Measurements from ENCODE around the gene PGAP2.

Gene PGAP2

GRCh38 chr11:3796002-3796311, 12.4 kb upstream of the PGAP2 start:
- H3K4me1 ChIP-seq (ENCODE audit: insufficient read depth, low read length), result peaks cover 11% of the 10 kb centered on the region
- peak overlapping the region; percentile 97 for H3K4me3 ChIP-seq (ENCODE audit: low read length)
- H3K36me3 ChIP-seq (ENCODE audit: insufficient read depth, low read length), result peaks cover 32% of the 10 kb centered on the region
- peaks cover 2% of the 10 kb centered on the region for H3K9me3 ChIP-seq (ENCODE audit: low read length)
- no peak overlapping the region for H2AFZ ChIP-seq (ENCODE audit: low read depth, low read length)
- no peaks in the 10 kb centered on the region for H3K27me3 ChIP-seq (ENCODE audit: insufficient read depth, low read length)

GRCh38 chr11:3796346-3796745, 12.0 kb upstream of the PGAP2 start:
- Histone ChIP-seq H3K4me1 (ENCODE audit: insufficient read depth, low read length) (peaks cover 11% of the 10 kb centered on the region), H3K36me3 (ENCODE audit: insufficient read depth, low read length) (peaks cover 29% of the 10 kb centered on the region), H3K9me3 (ENCODE audit: low read length) (peaks cover 2% of the 10 kb centered on the region), H3K4me3 (ENCODE audit: low read length) (peak overlapping the region; percentile 97), H3K27me3 (ENCODE audit: insufficient read depth, low read length) (no peaks in the 10 kb centered on the region), H2AFZ (ENCODE audit: low read depth, low read length) (no peak overlapping the region)

DNA sequence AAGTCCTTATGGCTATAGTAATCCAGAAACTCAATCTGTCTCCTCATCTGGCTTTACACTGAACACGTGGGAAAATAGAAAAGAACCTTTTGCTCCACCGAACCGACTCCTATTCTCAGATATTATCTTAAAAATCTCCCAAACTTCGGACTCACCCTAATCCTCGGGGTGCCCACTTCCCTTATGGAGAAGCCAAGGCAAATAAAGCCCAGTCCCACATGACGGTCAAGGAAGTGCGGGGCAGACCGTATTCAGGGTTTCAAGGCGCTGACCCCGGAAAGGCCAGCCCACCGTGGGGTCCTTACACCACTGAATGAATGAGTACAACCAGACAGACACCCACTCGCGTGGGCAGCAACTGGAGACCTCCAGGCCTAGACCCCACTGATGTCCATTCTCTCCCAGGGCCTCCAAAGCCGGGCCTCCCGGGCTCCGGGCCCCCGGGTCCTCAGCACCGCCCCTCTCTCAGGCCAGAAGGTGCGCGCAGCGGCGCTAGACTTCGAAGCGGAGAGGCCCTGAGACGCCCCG, 11.5 kb upstream of the PGAP2 start:
- Histone ChIP-seq H3K9me3 (ENCODE audit: low read length) (peaks cover 2% of the 10 kb centered on the region), H3K4me3 (ENCODE audit: low read length) (peak overlapping the region; percentile 97), H2AFZ (ENCODE audit: low read depth, low read length) (peak overlapping the region; percentile 13), H3K27me3 (ENCODE audit: insufficient read depth, low read length) (no peaks in the 10 kb centered on the region), H3K36me3 (ENCODE audit: insufficient read depth, low read length) (peaks cover 24% of the 10 kb centered on the region), H3K4me1 (ENCODE audit: insufficient read depth, low read length) (peaks cover 11% of the 10 kb centered on the region)

DNA sequence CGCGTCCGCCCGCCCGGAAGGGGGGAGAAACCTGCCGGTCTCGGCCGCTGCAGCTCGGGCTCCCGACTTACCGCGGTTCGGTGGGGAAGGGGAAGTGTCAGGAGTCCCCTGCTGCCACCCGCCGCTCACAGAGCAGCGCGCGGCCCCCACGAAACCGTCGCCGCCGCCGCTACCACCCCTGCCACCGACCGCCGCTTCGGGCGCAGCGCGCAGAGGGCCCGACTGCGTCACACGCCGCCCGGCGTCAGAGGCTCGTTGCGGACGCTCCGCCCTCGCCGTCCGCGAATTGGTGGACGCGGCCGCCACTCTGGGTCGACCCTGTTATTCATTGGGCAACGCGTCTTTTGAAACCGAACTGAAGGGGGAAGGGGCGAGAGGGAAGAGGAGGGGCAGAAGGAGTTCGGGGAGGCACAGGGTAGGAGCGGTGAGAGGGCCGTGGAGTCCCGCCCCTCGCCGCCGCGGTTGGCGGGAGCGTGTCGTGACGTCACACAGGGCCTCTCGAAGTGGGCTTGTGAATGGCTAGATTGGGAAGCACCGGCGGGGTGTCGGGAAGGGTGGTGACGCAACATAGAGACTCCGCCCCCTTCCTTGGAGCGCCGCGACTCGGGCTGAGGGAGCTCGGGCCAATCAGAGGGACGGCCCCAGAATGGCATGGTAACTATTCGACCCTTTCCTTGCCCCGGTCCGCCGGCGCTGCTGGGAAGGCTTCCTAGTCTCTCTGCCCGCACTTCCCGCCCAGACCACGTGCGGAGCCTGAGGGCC, 10.8 kb upstream of the PGAP2 start, which contains the start of gene NUP98:
Gene NUP98 (minus strand): TSS at position 226 of the 762 bp plus-strand sequence. CDS start 15,437 bp downstream, outside the sequence.
- Histone ChIP-seq H3K36me3 (ENCODE audit: insufficient read depth, low read length) (peaks cover 18% of the 10 kb centered on the region), H3K9me3 (ENCODE audit: low read length) (peaks cover 2% of the 10 kb centered on the region), H3K4me3 (ENCODE audit: low read length) (peak within 1 kb of the TSS; percentile 97), H3K4me1 (ENCODE audit: insufficient read depth, low read length) (peaks cover 11% of the 10 kb centered on the region), H2AFZ (ENCODE audit: low read depth, low read length) (peak within 1 kb of the TSS; percentile 79), H3K27me3 (ENCODE audit: insufficient read depth, low read length) (no peaks in the 10 kb centered on the region)

DNA sequence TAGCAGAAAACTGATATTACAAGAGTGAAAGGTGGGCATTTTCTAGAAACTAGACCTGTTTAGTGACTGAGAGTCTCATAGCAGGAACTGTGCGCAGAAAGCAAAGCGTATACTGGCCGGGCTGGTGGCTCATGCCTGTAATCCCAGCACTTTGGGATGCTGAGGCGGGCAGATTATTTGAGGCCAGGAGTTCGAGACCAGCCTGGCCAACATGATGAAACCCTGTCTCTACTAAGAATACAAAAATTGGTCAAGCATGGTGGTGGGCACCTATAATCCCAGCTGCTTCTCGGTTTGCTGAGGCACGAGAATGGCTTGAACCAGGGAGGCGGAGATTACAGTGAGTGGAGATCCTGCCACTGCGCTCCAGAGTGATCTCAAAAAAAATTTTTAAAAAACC, 9.2 kb upstream of the PGAP2 start:
- Histone ChIP-seq H3K27me3 (ENCODE audit: insufficient read depth, low read length) (no peaks in the 10 kb centered on the region), H3K36me3 (ENCODE audit: insufficient read depth, low read length) (peaks cover 5% of the 10 kb centered on the region), H2AFZ (ENCODE audit: low read depth, low read length) (no peak overlapping the region), H3K9me3 (ENCODE audit: low read length) (no peaks in the 10 kb centered on the region), H3K4me1 (ENCODE audit: insufficient read depth, low read length) (peaks cover 11% of the 10 kb centered on the region), H3K4me3 (ENCODE audit: low read length) (no peak overlapping the region)

DNA sequence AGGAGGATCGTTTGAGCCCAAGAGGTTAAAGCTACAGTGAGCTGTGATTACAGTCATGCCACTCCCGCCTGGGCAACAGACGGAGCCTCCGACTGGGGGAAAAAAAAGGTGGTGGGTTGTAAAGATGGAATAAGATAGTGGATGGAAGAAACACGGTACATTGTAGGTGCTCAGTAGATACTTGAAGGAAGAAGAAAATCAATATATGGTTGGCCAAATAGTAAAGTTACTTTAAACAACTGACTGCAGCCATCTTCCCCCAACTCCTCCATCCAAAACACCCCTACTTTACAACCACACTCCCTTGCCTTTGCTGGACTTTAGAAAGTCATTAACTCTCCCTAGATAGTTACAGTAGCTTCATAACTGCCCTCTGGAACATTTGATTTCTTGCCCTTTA, 8.5 kb upstream of the PGAP2 start:
- Histone ChIP-seq H3K4me1 (ENCODE audit: insufficient read depth, low read length) (peaks cover 11% of the 10 kb centered on the region), H3K27me3 (ENCODE audit: insufficient read depth, low read length) (no peaks in the 10 kb centered on the region), H3K4me3 (ENCODE audit: low read length) (no peak overlapping the region), H3K9me3 (ENCODE audit: low read length) (no peaks in the 10 kb centered on the region), H2AFZ (ENCODE audit: low read depth, low read length) (no peak overlapping the region), H3K36me3 (ENCODE audit: insufficient read depth, low read length) (no peaks in the 10 kb centered on the region)

DNA sequence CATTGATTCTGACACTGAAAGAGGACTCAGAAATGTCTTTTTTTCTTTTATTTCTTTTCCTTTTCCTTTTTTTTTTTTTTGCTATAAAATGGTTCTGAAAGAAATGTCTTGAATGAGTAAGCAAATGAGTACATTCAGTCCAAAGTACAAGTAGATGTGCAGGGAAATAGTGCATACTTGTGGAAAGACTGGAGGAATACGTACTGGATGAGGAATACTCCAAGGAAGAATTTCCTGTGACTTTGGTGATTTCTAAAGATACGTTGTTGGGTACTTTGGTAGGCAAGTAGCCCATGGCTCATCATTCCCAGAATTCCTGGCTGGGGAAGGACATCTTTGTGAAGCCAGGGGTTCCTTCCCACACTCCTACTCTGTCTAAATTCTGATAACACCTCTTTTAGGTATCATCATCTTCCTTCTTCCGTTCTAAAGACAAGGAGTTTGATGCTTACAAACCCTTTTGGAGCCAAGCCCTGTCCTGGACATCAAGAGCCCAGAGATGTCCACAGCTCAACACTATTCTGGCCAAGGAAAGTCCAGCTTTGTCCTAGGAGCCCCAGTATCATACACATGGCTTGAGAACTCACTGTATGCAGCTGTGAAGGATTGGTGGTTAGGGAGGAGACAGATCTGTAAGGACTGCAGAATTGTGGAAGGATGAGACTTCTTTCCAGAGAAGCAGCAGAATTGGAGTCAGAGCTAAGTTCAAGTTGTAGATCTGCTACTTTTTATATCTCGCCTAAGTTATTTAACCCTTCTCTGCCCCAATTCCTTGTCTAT, 6.2 kb upstream of the PGAP2 start:
- no peaks in the 10 kb centered on the region for H3K27me3 ChIP-seq (ENCODE audit: insufficient read depth, low read length)
- H2AFZ ChIP-seq (ENCODE audit: low read depth, low read length), result no peak overlapping the region
- no peaks in the 10 kb centered on the region for H3K9me3 ChIP-seq (ENCODE audit: low read length)
- no peaks in the 10 kb centered on the region for H3K4me1 ChIP-seq (ENCODE audit: insufficient read depth, low read length)
- H3K4me3 ChIP-seq (ENCODE audit: low read length), result no peak overlapping the region
- no peaks in the 10 kb centered on the region for H3K36me3 ChIP-seq (ENCODE audit: insufficient read depth, low read length)

DNA sequence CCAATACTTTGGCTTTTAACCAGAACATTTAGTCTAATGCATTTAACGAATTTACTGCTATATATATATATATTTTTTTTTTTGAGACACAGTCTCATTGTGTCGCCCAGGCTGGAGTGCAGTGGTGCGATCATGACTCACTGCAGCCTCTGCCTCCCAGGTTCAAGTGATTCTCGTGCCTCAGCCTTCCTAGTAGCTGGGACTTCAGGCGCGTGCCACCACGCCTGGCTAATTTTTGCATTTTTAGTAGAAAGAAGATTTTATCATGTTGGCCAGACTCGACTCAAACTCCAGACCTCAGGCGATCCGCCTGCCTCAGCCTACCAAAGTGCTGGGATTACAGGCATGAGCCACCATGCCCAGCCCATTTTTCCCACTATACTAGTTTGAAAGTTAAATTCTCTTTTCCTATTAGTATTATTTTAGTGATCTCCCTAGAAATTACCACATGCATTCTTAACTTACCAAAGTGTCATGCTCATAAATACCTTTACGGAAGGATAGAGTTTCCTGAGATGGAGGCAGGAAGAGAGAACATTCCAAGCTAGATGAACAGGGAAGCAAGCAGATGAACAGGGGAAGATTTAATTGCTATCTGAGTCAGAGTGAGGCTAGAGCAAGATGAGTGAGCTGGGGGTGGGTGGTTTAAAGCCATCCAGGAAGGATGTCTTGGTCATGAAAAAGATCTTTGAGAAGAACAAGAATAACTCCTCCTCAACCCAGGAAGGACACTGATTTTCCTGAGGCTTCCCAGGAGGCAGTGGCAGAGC, 4.4 kb upstream of the PGAP2 start:
- H3K4me1 ChIP-seq (ENCODE audit: insufficient read depth, low read length), result peaks cover 3% of the 10 kb centered on the region
- no peaks in the 10 kb centered on the region for H3K36me3 ChIP-seq (ENCODE audit: insufficient read depth, low read length)
- H3K9me3 ChIP-seq (ENCODE audit: low read length), result no peaks in the 10 kb centered on the region
- no peak overlapping the region for H3K4me3 ChIP-seq (ENCODE audit: low read length)
- no peaks in the 10 kb centered on the region for H3K27me3 ChIP-seq (ENCODE audit: insufficient read depth, low read length)
- no peak overlapping the region for H2AFZ ChIP-seq (ENCODE audit: low read depth, low read length)

GRCh38 chr11:3808861-3809623, 682 bp downstream of the PGAP2 start:
- Histone ChIP-seq H3K27me3 (ENCODE audit: insufficient read depth, low read length) (no peaks in the 10 kb centered on the region), H3K4me1 (ENCODE audit: insufficient read depth, low read length) (peaks cover 3% of the 10 kb centered on the region), H3K4me3 (ENCODE audit: low read length) (peak overlapping the region; percentile 76), H2AFZ (ENCODE audit: low read depth, low read length) (peak overlapping the region; percentile 95), H3K36me3 (ENCODE audit: insufficient read depth, low read length) (no peaks in the 10 kb centered on the region), H3K9me3 (ENCODE audit: low read length) (no peaks in the 10 kb centered on the region)

GRCh38 chr11:3809624-3809928, 1.2 kb downstream of the PGAP2 start:
- Histone ChIP-seq H3K4me3 (ENCODE audit: low read length) (no peak overlapping the region), H3K4me1 (ENCODE audit: insufficient read depth, low read length) (peaks cover 3% of the 10 kb centered on the region), H3K9me3 (ENCODE audit: low read length) (no peaks in the 10 kb centered on the region), H2AFZ (ENCODE audit: low read depth, low read length) (no peak overlapping the region), H3K27me3 (ENCODE audit: insufficient read depth, low read length) (no peaks in the 10 kb centered on the region), H3K36me3 (ENCODE audit: insufficient read depth, low read length) (no peaks in the 10 kb centered on the region)

DNA sequence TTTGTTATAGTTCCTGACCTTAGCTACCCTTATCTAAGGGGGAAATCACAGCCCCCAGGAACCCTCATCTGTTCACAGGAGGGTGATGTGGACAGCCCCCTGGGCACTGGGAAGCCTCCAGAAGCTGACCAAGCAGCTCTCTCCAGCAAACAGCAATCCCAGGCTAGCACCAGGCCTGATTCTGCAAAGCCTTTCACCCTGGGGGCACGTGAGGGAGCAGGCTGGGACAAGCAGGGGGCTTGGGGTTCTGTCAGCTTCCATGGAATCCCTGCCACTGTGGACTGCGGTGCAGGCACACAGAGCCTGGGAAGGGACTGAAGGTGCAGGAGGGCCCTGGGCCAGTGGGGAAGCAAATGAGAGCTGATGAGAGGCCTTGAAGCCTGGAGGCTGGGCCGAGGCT, 2.1 kb downstream of the PGAP2 start:
- Histone ChIP-seq H3K9me3 (ENCODE audit: low read length) (no peaks in the 10 kb centered on the region), H3K27me3 (ENCODE audit: insufficient read depth, low read length) (no peaks in the 10 kb centered on the region), H3K36me3 (ENCODE audit: insufficient read depth, low read length) (no peaks in the 10 kb centered on the region), H3K4me1 (ENCODE audit: insufficient read depth, low read length) (peaks cover 3% of the 10 kb centered on the region), H3K4me3 (ENCODE audit: low read length) (no peak overlapping the region), H2AFZ (ENCODE audit: low read depth, low read length) (no peak overlapping the region)

- H3K4me1 ChIP-seq (ENCODE audit: insufficient read depth, low read length), result peaks cover 3% of the 10 kb centered on the region
Measured at GRCh38 chr11:3810951-3811350, 2.6 kb downstream of the PGAP2 start.

More at GRCh38 chr11:3810951-3811350, 2.6 kb downstream of the PGAP2 start:
- Histone ChIP-seq H2AFZ (ENCODE audit: low read depth, low read length) (no peak overlapping the region), H3K27me3 (ENCODE audit: insufficient read depth, low read length) (no peaks in the 10 kb centered on the region), H3K4me3 (ENCODE audit: low read length) (no peak overlapping the region), H3K36me3 (ENCODE audit: insufficient read depth, low read length) (no peaks in the 10 kb centered on the region), H3K9me3 (ENCODE audit: low read length) (no peaks in the 10 kb centered on the region)
